ENCODE results near the gene PEX10. TPM values are rescaled to one million over a fixed set of nuclear protein-coding genes. Genes with fewer than 3 reads are reported as not detected.

PEX10 gene
- 28.2 and 35.2 TPM in 2 replicates for total RNA-seq

DNA sequence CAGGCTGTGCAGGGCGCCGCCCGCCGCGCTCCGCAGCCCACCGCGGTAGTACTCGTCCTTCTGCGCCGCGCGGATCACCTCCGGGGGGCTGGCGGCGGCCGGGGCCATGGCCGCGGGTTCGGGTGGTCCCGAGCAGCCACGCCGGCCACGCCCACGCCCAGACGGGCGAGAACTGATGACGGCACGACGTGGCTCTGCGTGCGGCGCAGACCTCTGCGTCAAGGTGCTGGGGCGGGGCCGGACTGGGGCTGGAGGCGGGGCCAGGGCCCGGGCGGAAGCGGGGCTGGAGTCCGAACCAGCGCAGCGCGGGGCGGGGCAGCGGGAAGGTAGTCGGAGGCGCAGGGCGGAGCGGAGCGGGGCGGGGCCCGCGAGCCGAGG lies at the start of gene PEX10:
PEX10 (minus strand) TSS at position 170 of the 378 bp plus-strand sequence; CDS start at position 108, 62 bp downstream.

DNA sequence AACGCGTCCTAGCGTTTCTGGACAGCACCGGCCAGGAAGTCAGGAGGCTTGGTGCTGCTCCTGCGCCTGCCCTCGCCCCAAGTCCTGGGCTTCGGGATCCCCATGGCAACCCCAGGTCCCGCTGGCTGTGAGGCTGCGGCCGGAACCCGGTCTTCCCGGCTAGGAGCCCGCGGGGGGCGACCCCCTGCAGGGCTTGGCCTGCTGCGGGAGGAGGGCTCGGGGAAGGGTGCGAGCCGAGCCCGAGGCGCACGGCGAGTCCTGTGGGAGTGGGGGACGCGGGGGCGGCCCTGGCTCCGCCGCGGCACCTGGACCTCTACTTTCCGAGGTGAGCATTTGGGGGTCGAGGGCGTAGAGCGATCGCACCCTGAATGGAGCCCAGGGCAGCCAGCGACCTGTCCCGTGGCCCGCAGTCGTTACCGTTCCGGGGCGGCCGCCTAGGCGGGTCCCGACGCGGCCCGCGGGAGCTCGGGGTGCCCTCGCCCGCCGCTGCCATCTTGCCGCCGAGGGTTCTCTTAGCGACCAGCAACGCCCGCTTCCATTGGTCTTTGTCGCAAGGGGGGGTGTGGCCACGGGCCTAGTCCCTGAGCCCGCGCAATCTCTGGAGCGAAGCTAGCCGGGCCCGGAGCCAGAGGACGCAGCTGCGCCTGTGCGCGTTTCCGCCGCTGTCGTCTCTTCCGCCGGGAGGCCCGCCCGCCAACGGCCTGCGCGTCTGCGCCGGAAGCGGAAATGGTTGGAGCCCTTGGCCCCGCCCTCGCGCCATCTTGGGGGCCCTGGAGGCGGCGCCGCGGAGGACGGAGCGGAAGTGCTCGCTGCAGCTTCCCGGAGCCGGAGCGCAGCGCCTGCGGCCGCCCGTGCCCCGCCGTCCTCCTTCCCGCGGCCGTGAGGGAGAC lies 21.1 kb downstream of the PEX10 start, which contains the start of the genes MORN1 and RER1:
MORN1 (minus strand) TSS at position 514 of the 890 bp plus-strand sequence; CDS start at position 493, 21 bp downstream.
RER1 (plus strand) TSS at position 801 of the 890 bp plus-strand sequence. CDS start 3,950 bp downstream, outside the sequence.

Other genes with a start within 250 kb of the PEX10 start
- 28.5 and 63.9 TPM in 2 replicates for gene FAAP20, start 217.8 kb downstream of the PEX10 start, total RNA-seq
- gene SKI, start 184.2 kb downstream of the PEX10 start, total RNA-seq: 33.5 and 43.4 TPM in 2 replicates
- 2.6 and 4.8 TPM in 2 replicates for gene MORN1, start 21.0 kb downstream of the PEX10 start, total RNA-seq
- gene RER1, start 20.7 kb downstream of the PEX10 start, total RNA-seq: 67.3 and 113 TPM in 2 replicates
- gene PLCH2, start 63.7 kb upstream of the PEX10 start, total RNA-seq: under 0.01 TPM in 1 of 2 replicates, not detected in the other
- gene PANK4, start 114.0 kb upstream of the PEX10 start, total RNA-seq: 12.9 and 15.1 TPM in 2 replicates
- gene HES5, start 117.7 kb upstream of the PEX10 start, total RNA-seq: not detected in 2 replicates
- gene TNFRSF14, start 143.8 kb upstream of the PEX10 start, total RNA-seq: 7.3 and 9.6 TPM in 2 replicates
- 10.6 and 13.7 TPM in 2 replicates for gene PRXL2B, start 174.2 kb upstream of the PEX10 start, total RNA-seq
- not detected in 2 replicates for gene MMEL1, start 220.5 kb upstream of the PEX10 start, total RNA-seq